ENCODE data around the gene TPCN1. TPM values are rescaled to one million over a fixed set of nuclear protein-coding genes. Genes with fewer than 3 reads are reported as not detected.

The TPCN1 gene
- polyA plus RNA-seq, 1 of the 3 experiments (the other 2 are of a cell fraction) = 15.7 TPM

- CTCF ChIA-PET = interaction anchor here (1.2 kb wide), 1 partner anchor 144 kb away, joined by 3 read pairs; no protein-coding TSS in a partner anchor
- H3F3A ChIP-seq (replicated peaks; ENCODE audit: insufficient read depth) = peaks cover 6% of the 10 kb centered on the region
- H3K9ac ChIP-seq = no peak overlapping the region
- H3K36me3 ChIP-seq (replicated peaks in 1 of 2; ENCODE audit: control insufficient read depth in 1 of 2, insufficient read depth in 2 of 2, low read length in 1 of 2) = peaks cover 0 to 18% of the 10 kb centered on the region in 2 experiments
- H3K9me3 ChIP-seq = no peaks in the 10 kb centered on the region
- H3K27ac ChIP-seq (ENCODE audit: low read depth in 2 of 2, low read length in 1 of 2) = no peak overlapping the region
- no peak for DNase-seq
- POLR2A ChIA-PET = no interaction called here
- WGBS (ENCODE audit: low lambda C conversion rate) = 94% methylated on average over 4 of the region's 4 CpGs
- H4K20me1 ChIP-seq (ENCODE audit: insufficient read depth) = no peaks in the 10 kb centered on the region
- H3K79me2 ChIP-seq (ENCODE audit: insufficient read depth) = no peaks in the 10 kb centered on the region
- no peak for TF ChIP-seq RXRA (IDR thresholded peaks at IDR 0.05; ENCODE audit: borderline replicate concordance, low read depth)
- no peak for TF ChIP-seq USF1 (IDR thresholded peaks at IDR 0.05; ENCODE audit: borderline replicate concordance, low read depth)
- no peak for TF ChIP-seq JUND (IDR thresholded peaks at IDR 0.05)
- TF ChIP-seq ELF1 (IDR thresholded peaks at IDR 0.05) = no peak
- TF ChIP-seq FOXJ3 (CRISPR knock-in tag; IDR thresholded peaks at IDR 0.05) = no peak
- no peak for TF ChIP-seq TEAD4 (IDR thresholded peaks at IDR 0.05; ENCODE audit: borderline replicate concordance, insufficient read depth)
- TF ChIP-seq TAF1 (IDR thresholded peaks at IDR 0.05; ENCODE audit: borderline replicate concordance, low read depth, low read length) = no peak
- TF ChIP-seq NFIC (IDR thresholded peaks at IDR 0.05; ENCODE audit: borderline replicate concordance) = no peak
- no peaks in the 10 kb centered on the region for H3K4me1 ChIP-seq (ENCODE audit: control insufficient read depth in 1 of 2, insufficient read depth in 2 of 2, low read depth in 1 of 2, low read length in 1 of 2)
- no peaks in the 10 kb centered on the region for H3K9me2 ChIP-seq
- no peak overlapping the region for H2AFZ ChIP-seq (ENCODE audit: low read depth)
- H3K4me3 ChIP-seq (ENCODE audit: low read depth in 2 of 2, low read length in 1 of 2) = no peak overlapping the region
- no peak overlapping the region for H3K4me2 ChIP-seq
- H3K27me3 ChIP-seq (ENCODE audit: insufficient read depth) = no peaks in the 10 kb centered on the region
These were observed 96.9 kb downstream of the TPCN1 start for GRCh38 chr12:113318046-113318656.

- Histone ChIP-seq H3F3A (replicated peaks; ENCODE audit: insufficient read depth) (peaks cover 6% of the 10 kb centered on the region), H3K36me3 (replicated peaks in 1 of 2; ENCODE audit: control insufficient read depth in 1 of 2, insufficient read depth in 2 of 2, low read length in 1 of 2) (peaks cover 0 to 18% of the 10 kb centered on the region in 2 experiments), H2AFZ (ENCODE audit: low read depth) (no peak overlapping the region), H4K20me1 (ENCODE audit: insufficient read depth) (no peaks in the 10 kb centered on the region), H3K27ac (ENCODE audit: low read depth in 2 of 2, low read length in 1 of 2) (no peak overlapping the region), H3K4me3 (ENCODE audit: low read depth in 2 of 2, low read length in 1 of 2) (no peak overlapping the region), H3K9ac (no peak overlapping the region), H3K9me3 (no peaks in the 10 kb centered on the region), H3K9me2 (no peaks in the 10 kb centered on the region), H3K79me2 (ENCODE audit: insufficient read depth) (no peaks in the 10 kb centered on the region), H3K27me3 (ENCODE audit: insufficient read depth) (no peaks in the 10 kb centered on the region), H3K4me1 (ENCODE audit: control insufficient read depth in 1 of 2, insufficient read depth in 2 of 2, low read depth in 1 of 2, low read length in 1 of 2) (no peaks in the 10 kb centered on the region), H3K4me2 (no peak overlapping the region)
- 96% methylated on average over 10 of the region's 15 CpGs for WGBS (ENCODE audit: low lambda C conversion rate)
- no peak for DNase-seq
- ChIA-PET POLR2A (no interaction called here), CTCF (interaction anchor here (1.0 to 1.8 kb wide), 2 partner anchors 8 to 107 kb away, joined by 3 to 4 read pairs; no protein-coding TSS in a partner anchor)
- TF ChIP-seq FOXJ3 (CRISPR knock-in tag; IDR thresholded peaks at IDR 0.05) = no peak
- no peak for TF ChIP-seq YY1 (IDR thresholded peaks at IDR 0.05; ENCODE audit: low read depth)
- TF ChIP-seq NRF1 (IDR thresholded peaks at IDR 0.05; ENCODE audit: low read depth, low read length) = no peak
- TF ChIP-seq CTCF (IDR thresholded peaks at IDR 0.05) = no peak
- no peak for TF ChIP-seq EZH2phosphoT487 (IDR thresholded peaks at IDR 0.05; ENCODE audit: borderline replicate concordance, low read depth)
- TF ChIP-seq SMC3 (IDR thresholded peaks at IDR 0.05; ENCODE audit: low read depth, low read length) = no peak
- TF ChIP-seq RCOR1 (IDR thresholded peaks at IDR 0.05; ENCODE audit: low read length) = no peak
- TF ChIP-seq IRF3 (IDR thresholded peaks at IDR 0.05; ENCODE audit: low read depth, low read length) = no peak
- TF ChIP-seq MEF2A (IDR thresholded peaks at IDR 0.05; ENCODE audit: borderline replicate concordance, low read depth) = no peak
- TF ChIP-seq RXRA (IDR thresholded peaks at IDR 0.05; ENCODE audit: borderline replicate concordance, low read depth) = no peak
- no peak for TF ChIP-seq GATA2 (CRISPR knock-in tag; IDR thresholded peaks at IDR 0.05)
- TF ChIP-seq CHD2 (IDR thresholded peaks at IDR 0.05; ENCODE audit: low read length, partially characterized antibody) = no peak
- no peak for TF ChIP-seq TEAD4 (IDR thresholded peaks at IDR 0.05; ENCODE audit: borderline replicate concordance, insufficient read depth)
- TF ChIP-seq RFX5 (IDR thresholded peaks at IDR 0.05; ENCODE audit: low read length) = no peak
- no peak for TF ChIP-seq FOXM1 (IDR thresholded peaks at IDR 0.05; ENCODE audit: low read depth)
- no peak for TF ChIP-seq ZBTB33 (IDR thresholded peaks at IDR 0.05; ENCODE audit: borderline replicate concordance, low read depth)
These were observed 97.8 kb downstream of the TPCN1 start for GRCh38 chr12:113318900-113319628.
